ENCODE data around the gene AATK.

- TF ChIP-seq CTCF (IDR thresholded peaks at IDR 0.05) (no peak), POLR2A (IDR thresholded peaks at IDR 0.05) (no peak)
Observed at GRCh38 chr17:81121841-81122733, 43.9 kb downstream of the AATK start.
